HG02759 (cell line): Measurements from ENCODE around the gene SCMH1.

Experiments
- ATAC-seq: cut with Tn5 transposase; IDR thresholded peaks from one replicate; pipeline ENCODE4 v1.9.1; 2021; ENCODE audit warnings: mild to moderate bottlenecking, moderate library complexity; ENCODE audit not compliant: unreplicated experiment

Gene SCMH1

GRCh38 chr1:41013024-41013423, 229.1 kb downstream of the SCMH1 start:
- ATAC-seq = no peak

GRCh38 chr1:41010345-41010744, 231.8 kb downstream of the SCMH1 start:
- no peak for ATAC-seq

- ATAC-seq = no peak
These were observed 232.6 kb downstream of the SCMH1 start for GRCh38 chr1:41009466-41009865.

- ATAC-seq = no peak
These were observed 234.9 kb downstream of the SCMH1 start for GRCh38 chr1:41006942-41007865.

- no peak for ATAC-seq
These were observed 236.2 kb downstream of the SCMH1 start for GRCh38 chr1:41005876-41006275.

GRCh38 chr1:41003640-41004220, 238.4 kb downstream of the SCMH1 start:
- peak; percentile 99 for ATAC-seq

GRCh38 chr1:41003127-41003639, 238.9 kb downstream of the SCMH1 start:
- ATAC-seq = peak; percentile 5

- no peak for ATAC-seq
These were observed 243.4 kb downstream of the SCMH1 start for GRCh38 chr1:40998668-40999067.

GRCh38 chr1:40997096-40997495, 245.0 kb downstream of the SCMH1 start:
- ATAC-seq = no peak

GRCh38 chr1:40989066-40989465, 253.0 kb downstream of the SCMH1 start:
- no peak for ATAC-seq

- ATAC-seq = no peak
These were observed 253.8 kb downstream of the SCMH1 start for GRCh38 chr1:40988280-40988679.

- no peak for ATAC-seq
These were observed 254.4 kb downstream of the SCMH1 start for GRCh38 chr1:40987439-40988276.

- ATAC-seq = no peak
These were observed 255.2 kb downstream of the SCMH1 start for GRCh38 chr1:40986956-40987355.

- ATAC-seq = no peak
These were observed 255.8 kb downstream of the SCMH1 start for GRCh38 chr1:40986328-40986783.

GRCh38 chr1:40985875-40986274, 256.2 kb downstream of the SCMH1 start:
- ATAC-seq = no peak

GRCh38 chr1:40985161-40985560, 256.9 kb downstream of the SCMH1 start:
- no peak for ATAC-seq

GRCh38 chr1:40984531-40984930, 257.6 kb downstream of the SCMH1 start:
- ATAC-seq = no peak

- ATAC-seq = no peak
These were observed 258.0 kb downstream of the SCMH1 start for GRCh38 chr1:40984066-40984465.

- no peak for ATAC-seq
These were observed 258.8 kb downstream of the SCMH1 start for GRCh38 chr1:40983286-40983685.

GRCh38 chr1:40982721-40983120, 259.4 kb downstream of the SCMH1 start:
- no peak for ATAC-seq
